Skeletal muscle tissue (tissue), 4 donors: ENCODE results near the gene SUSD4. TPM values are rescaled to one million over a fixed set of nuclear protein-coding genes. Genes with fewer than 3 reads are reported as not detected.

ENCODE experiments used
- H3K27ac ChIP-seq: one replicate; pipeline ENCODE4 v1.7.0; 2013; ENCODE audit warnings: mild to moderate bottlenecking, low read depth, low read length, inconsistent platforms
- H3K27me3 ChIP-seq, 3 donors: one replicate each; pipeline ENCODE4 v1.7.0; 2013; ENCODE audit warnings: low read length in 3 of 3; ENCODE audit not compliant: control insufficient read depth in 3 of 3, insufficient read depth in 3 of 3
- H3K36me3 ChIP-seq, 3 donors: one replicate each; pipeline ENCODE4 v1.7.0; 2013; ENCODE audit warnings: low read length in 3 of 3; ENCODE audit not compliant: control insufficient read depth in 3 of 3, insufficient read depth in 3 of 3
- H3K4me1 ChIP-seq, 3 donors: one replicate each; pipeline ENCODE4 v1.7.0; 2013; ENCODE audit warnings: low read length in 3 of 3, mild to moderate bottlenecking in 3 of 3; ENCODE audit not compliant: control insufficient read depth in 3 of 3, insufficient read depth in 3 of 3
- H3K4me3 ChIP-seq, 3 donors: one replicate each; pipeline ENCODE4 v1.7.0; 2013; ENCODE audit warnings: low read length in 3 of 3
- H3K9ac ChIP-seq, 3 donors: one replicate each; pipeline ENCODE4 v1.7.0; 2013; ENCODE audit warnings: low read length in 3 of 3, mild to moderate bottlenecking in 3 of 3, moderate library complexity in 2 of 3, low read depth in 1 of 3
- H3K9me3 ChIP-seq, 3 donors: one replicate each; pipeline ENCODE4 v1.7.0; 2013; ENCODE audit warnings: low read length in 3 of 3; ENCODE audit not compliant: control insufficient read depth in 3 of 3
- total RNA-seq: library from RNA; depleted of rRNA; stranded (reverse); fragments of >200 nt; gene quantifications from one replicate; pipeline ENCODE4 v1.2.3, GENCODE V29; 2014
- donor health status: Osteomylitis.

Gene SUSD4
- total RNA-seq, 1 donor from 2014 or later: 4.7 TPM

DNA sequence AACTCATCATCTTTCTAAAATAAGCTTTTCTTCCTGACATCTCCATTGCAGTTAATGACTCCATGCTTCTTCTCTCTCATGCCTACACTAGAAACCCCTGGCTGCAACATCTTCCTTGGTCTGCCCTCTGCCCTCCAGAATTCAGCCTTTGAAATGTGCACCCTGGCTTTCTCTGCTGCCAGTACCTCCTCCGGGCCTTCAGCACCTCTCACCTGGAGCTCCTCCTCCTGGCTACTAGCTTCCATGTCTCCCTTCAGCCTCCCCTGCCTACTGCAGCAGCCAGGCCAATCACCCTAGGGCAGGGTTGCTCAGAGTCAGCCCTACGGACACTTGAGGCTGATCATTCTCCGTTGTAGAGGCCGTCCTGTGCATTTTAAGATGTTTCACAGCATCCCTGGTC, 18.3 kb downstream of the SUSD4 start:
- H3K4me3 ChIP-seq: no peak overlapping the region
- H3K36me3 ChIP-seq: no peaks in the 10 kb centered on the region
- H3K9ac ChIP-seq: no peak overlapping the region
- peaks cover 6 to 10% (median 8%) of the 10 kb centered on the region in 3 donors for H3K4me1 ChIP-seq
- no peaks in the 10 kb centered on the region for H3K27me3 ChIP-seq
- no peaks in the 10 kb centered on the region for H3K9me3 ChIP-seq
- no peak overlapping the region for H3K27ac ChIP-seq

DNA sequence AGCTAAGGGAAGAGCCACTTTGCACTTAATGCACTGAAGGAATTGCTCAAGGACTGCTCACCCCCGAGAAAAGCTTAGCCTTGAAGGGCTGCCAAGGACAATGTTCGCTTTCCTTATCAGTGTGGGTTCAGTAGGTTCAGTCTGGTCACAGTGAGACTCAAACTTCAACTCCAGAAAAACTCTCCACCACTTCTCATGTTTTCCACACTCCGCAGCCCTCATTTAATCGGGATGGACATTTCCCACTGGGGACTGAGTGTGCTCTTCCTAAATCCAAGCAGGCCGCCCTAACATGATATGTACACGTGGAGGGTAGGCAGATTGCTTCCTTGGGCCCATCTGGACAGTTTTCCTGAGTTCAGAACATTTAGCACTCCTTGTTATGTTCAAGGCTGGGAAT, 19.5 kb downstream of the SUSD4 start:
- Histone ChIP-seq H3K27ac (no peak overlapping the region), H3K4me1 (peaks cover 6 to 18% (median 15%) of the 10 kb centered on the region in 3 donors), H3K27me3 (no peaks in the 10 kb centered on the region), H3K4me3 (no peak overlapping the region), H3K36me3 (no peaks in the 10 kb centered on the region), H3K9me3 (no peaks in the 10 kb centered on the region), H3K9ac (no peak overlapping the region)

DNA sequence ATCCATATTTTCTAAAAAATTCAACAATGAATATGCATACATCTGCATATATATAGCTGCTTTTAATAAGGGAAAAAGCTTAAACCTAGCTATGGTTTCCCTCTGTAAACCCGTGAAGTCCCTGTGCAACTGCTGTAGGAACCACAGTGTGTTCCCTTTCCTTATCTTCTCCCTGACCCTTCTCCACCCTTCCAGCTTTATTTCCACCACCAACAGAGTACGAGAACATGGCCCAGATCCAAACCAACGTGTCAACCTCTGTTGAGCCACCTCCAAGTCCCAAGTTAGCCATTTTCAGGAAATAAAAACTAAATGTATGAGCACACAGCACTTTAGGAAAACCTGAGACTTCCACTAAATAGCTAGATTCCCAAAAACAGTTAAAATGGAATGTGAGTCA, 20.3 kb downstream of the SUSD4 start:
- H3K9ac ChIP-seq: no peak overlapping the region
- H3K27ac ChIP-seq: no peak overlapping the region
- peaks cover 13 to 18% (median 16%) of the 10 kb centered on the region in 3 donors for H3K4me1 ChIP-seq
- H3K4me3 ChIP-seq: no peak overlapping the region
- no peaks in the 10 kb centered on the region for H3K9me3 ChIP-seq
- no peaks in the 10 kb centered on the region for H3K36me3 ChIP-seq
- H3K27me3 ChIP-seq: no peaks in the 10 kb centered on the region

DNA sequence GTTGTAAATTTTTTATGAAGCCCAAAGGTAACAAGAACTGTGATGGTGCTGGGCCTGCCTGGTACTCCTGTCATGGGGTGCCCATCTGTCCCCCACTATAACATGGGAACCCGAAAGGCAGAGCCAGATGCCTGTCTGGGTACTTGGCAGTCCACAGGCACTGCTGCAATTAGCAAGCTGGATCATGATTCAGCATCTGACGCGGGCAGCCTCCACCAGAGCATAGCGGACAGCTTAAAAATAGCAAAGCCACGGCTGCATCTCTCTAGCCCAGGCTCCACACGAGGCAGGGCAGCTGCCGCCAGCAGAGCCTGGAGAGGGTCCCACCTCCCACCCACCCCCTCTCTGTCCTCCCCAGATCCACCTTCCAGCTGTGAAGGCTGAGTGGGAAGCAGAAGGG, 22.9 kb downstream of the SUSD4 start:
- H3K4me1 ChIP-seq: peaks cover 13 to 29% (median 18%) of the 10 kb centered on the region in 3 donors
- H3K27ac ChIP-seq: peak overlapping the region; percentile 69

DNA sequence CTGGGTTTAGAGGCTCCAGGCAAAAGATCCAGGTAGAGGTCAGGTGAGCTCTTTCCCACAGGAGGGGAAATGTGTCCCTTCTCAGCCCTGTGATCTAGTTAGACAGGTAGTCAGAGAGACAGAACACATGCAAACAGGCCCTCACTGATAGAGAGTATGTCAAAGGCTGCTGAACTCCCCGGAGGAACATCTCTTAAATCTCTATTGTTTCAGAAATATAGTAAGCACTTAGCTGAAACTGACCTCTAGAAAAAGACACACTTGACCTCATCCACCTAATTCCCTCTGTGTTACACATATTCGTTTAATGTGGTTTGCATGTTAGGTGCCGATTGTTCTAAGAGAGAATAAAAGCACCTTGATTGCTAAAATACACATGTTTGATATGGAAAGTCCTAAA, 23.3 kb downstream of the SUSD4 start:
- no peak overlapping the region for H3K4me3 ChIP-seq
- peaks cover 13 to 29% (median 18%) of the 10 kb centered on the region in 3 donors for H3K4me1 ChIP-seq
- no peaks in the 10 kb centered on the region for H3K36me3 ChIP-seq
- H3K27me3 ChIP-seq: no peaks in the 10 kb centered on the region
- H3K9ac ChIP-seq: peak overlapping the region in 1 of 3 donors; percentile 37
- no peaks in the 10 kb centered on the region for H3K9me3 ChIP-seq
- H3K27ac ChIP-seq: peak overlapping the region; percentile 69

More for the DNA sequence above, 22.9 kb downstream of the SUSD4 start:
- Histone ChIP-seq H3K9ac (no peak overlapping the region), H3K9me3 (no peaks in the 10 kb centered on the region), H3K27me3 (no peaks in the 10 kb centered on the region), H3K4me3 (peak overlapping the region in 1 of 3 donors; percentile 6), H3K36me3 (no peaks in the 10 kb centered on the region)

DNA sequence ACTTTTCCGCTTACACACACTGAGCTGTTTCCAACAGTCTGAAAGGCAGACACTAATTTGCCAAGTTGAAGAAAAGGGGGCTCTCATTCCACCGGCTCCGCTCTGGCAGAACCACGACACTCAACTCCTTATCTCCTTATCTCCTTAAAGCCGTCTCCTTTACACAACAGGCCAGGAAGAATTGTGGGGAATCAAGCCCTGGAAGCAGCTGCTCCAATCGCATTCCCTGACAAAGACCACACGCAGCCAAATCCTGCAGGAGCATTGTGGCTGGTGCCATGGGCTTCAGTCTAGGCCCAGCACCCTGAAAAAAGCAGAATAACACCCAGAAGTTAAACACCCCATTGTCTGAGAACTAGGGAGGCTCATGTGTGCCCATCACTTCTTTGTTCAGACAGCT, 24.1 kb downstream of the SUSD4 start:
- Histone ChIP-seq H3K4me1 (peaks cover 13 to 29% (median 18%) of the 10 kb centered on the region in 3 donors), H3K27ac (no peak overlapping the region), H3K27me3 (no peaks in the 10 kb centered on the region)

DNA sequence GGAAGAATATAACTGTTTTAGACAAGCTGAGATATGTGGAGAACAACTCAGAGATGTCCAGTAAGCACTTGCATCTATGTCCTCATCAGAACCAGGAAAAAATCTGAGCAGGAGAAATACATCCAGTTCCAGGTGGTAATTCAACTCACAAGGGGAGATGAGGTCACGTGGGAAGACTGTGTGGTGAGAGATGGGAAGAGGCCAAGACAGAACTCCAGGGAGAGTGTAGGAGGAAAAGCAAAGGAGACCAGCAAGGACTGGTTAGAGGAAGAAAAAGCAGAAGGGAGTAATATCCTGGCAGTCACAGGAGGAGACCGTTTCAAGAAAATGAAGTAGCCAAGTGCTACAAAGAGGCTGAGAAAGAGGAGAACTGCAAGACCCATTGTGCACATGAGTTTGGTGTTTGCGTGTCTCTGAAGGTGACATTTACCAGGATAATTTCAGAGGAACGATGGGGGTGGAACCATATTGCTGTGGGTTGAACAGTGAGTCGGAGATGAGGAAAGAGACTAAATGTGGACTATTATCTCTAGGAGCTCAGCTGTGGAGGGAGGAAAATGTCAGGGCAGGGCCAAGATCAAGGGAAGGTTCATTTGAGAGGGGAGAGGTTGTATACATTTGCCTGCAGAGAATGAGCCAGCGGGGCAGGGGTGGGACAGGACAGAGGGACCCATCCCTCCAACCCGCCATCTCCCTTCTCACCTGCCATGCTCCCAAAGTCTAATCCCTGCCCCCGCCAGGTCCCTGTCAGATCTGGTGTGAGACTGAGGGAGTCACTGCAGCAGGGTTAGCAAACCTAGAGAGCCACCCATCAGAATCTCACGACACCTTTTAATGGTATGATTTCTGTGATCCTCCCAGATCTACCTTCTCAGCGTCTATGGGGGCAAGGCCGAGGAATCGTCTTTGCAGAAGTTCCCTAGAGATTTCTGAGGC, 24.9 kb downstream of the SUSD4 start:
- Histone ChIP-seq H3K9me3 (no peaks in the 10 kb centered on the region), H3K36me3 (no peaks in the 10 kb centered on the region), H3K27ac (no peak overlapping the region), H3K27me3 (no peaks in the 10 kb centered on the region), H3K9ac (no peak overlapping the region), H3K4me3 (no peak overlapping the region), H3K4me1 (peaks cover 13 to 29% (median 18%) of the 10 kb centered on the region in 3 donors)

More for the DNA sequence above, 24.1 kb downstream of the SUSD4 start:
- no peak overlapping the region for H3K9ac ChIP-seq
- no peaks in the 10 kb centered on the region for H3K9me3 ChIP-seq
- H3K4me3 ChIP-seq: no peak overlapping the region
- H3K36me3 ChIP-seq: no peaks in the 10 kb centered on the region

DNA sequence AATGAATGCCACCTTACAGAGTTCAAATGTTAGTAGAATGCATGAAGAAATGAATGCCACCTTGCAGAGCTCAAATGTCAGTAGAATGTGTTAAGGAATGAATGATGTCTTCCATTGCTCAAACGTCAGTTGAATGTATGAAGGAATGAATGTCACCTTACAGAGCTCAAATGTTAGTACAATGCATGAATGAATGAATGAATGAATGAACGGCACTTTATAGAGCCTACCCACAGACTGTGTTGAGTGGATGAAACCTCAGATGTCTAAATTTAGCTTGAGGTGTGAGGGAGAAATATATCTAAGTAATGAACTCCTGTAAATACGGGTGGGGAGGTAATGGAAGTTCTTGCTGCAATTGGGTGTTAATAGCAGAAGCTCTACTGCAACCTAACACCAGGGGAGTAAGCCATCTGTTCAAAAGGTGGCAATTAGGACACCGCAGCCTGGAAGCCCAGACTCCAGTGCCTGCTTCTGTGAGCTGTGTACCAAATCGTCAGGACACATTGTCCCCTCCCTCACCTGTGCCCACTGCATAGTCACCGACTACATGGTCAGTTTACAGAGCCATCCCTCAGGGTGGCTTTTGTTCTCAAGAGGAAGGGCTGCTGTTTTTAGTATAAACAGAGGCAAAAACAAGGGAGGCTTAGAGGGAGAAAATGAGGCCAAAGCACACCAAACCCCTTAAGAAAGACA, 26.7 kb downstream of the SUSD4 start:
- Histone ChIP-seq H3K27ac (no peak overlapping the region), H3K27me3 (no peaks in the 10 kb centered on the region), H3K36me3 (no peaks in the 10 kb centered on the region), H3K4me3 (no peak overlapping the region), H3K4me1 (peaks cover 11 to 29% (median 18%) of the 10 kb centered on the region in 3 donors), H3K9me3 (no peaks in the 10 kb centered on the region), H3K9ac (no peak overlapping the region)

DNA sequence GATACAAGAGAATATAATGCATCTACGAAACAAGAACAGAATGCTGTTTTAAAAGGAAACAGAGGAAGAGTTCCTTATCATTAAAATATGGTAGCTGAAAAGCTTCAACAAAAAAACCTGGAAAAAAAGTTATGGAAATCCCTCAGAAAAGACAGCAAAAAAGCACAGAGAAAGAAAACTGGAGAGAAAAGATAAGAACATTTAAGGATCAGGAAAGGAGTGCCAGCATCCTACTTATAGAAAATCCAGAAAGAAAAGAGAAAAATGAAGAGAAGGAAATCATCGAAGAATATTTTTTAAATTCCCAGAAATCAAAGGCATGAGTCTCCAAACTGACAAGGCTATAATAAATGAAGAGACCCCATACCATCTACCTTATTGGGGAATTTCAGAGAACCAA, 29.8 kb downstream of the SUSD4 start:
- Histone ChIP-seq H3K9me3 (no peaks in the 10 kb centered on the region), H3K27me3 (no peaks in the 10 kb centered on the region), H3K4me1 (peaks cover 0 to 14% (median 4%) of the 10 kb centered on the region in 3 donors), H3K4me3 (no peak overlapping the region), H3K27ac (no peak overlapping the region), H3K9ac (no peak overlapping the region), H3K36me3 (no peaks in the 10 kb centered on the region)

DNA sequence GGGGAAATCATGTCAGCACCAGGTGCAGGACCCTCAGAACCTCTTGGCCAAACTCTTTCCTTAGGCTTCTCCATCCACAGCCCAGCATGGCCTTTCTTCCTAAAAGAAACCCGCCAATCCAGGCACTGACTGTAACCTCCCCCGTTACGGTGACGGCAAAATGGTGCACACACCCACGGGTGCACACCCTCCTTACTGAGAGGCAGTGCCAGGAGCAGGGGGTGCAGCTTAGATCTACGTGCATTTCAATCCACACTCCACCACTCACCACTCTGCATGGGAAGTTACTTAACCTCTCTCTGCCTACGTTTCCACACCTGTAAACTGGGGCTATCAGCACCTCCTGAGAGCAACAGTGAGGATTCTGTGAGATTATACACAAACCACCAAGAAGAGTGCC, 31.0 kb downstream of the SUSD4 start:
- H3K36me3 ChIP-seq: no peaks in the 10 kb centered on the region
- H3K27ac ChIP-seq: no peak overlapping the region
- no peaks in the 10 kb centered on the region for H3K27me3 ChIP-seq
- no peak overlapping the region for H3K9ac ChIP-seq
- no peaks in the 10 kb centered on the region for H3K9me3 ChIP-seq
- H3K4me1 ChIP-seq: peaks cover 0 to 6% (median 0%) of the 10 kb centered on the region in 3 donors
- no peak overlapping the region for H3K4me3 ChIP-seq
